Measurements from ENCODE around the gene CLEC11A.
"Not testable (repeated sequence)": the region's sequence is repeated elsewhere in the genome, so short reads cannot be mapped to it uniquely, and the experiment has no call there.

- not testable (repeated sequence) for TF ChIP-seq CTCF, POLR2AphosphoS5 (IDR thresholded peaks at IDR 0.05)
These were observed 38.3 kb downstream of the CLEC11A start for GRCh38 chr19:50761501-50761900.
